HG03558 (cell line): ENCODE results near the gene C1QL3.

ENCODE experiments used
- ATAC-seq: cut with Tn5 transposase; IDR thresholded peaks from one replicate; pipeline ENCODE4 v1.9.1; 2021; ENCODE audit warnings: moderate number of reproducible peaks; ENCODE audit not compliant: unreplicated experiment; ENCODE audit errors: extremely low read depth

Gene C1QL3

DNA sequence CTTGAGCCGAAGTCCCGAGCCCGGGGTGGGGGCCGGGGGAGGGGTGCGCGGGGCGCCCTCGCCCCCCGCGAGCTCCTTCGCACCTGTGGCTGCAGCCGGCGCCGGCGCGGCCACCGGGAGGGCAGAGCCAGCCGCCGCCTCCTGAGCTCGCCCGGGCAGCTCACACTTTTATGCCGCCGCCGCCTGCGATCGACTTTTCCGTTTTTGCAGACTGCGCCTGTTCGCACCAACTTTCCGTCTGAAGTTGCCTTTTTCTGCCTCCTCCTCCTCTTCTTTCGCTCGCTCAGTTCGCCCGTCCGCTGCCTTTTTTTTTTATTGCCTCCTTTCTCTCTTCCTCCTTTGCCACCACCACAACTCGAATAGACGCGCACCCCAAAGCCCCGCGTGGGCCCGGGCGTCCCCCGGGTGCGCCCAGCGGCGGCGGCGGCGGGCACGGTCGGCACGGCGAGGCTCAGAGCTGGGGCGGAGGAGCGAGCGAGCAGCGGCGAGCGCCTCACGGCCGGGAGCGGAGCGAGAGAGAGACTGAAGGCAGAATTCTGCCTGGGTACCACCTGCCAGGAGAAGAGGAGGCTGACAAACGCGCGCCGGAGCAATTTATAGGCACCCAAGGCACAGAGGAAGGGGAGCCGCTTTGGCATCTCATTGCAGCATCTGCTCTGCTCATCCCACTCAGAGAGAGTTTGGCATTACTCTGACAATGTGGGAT, at the start of gene C1QL3:
TSS of gene C1QL3 (minus strand) at position 569 of the 706 bp plus-strand sequence. CDS start 814 bp downstream, outside the sequence.
- ATAC-seq = no peak

GRCh38 chr10:16570731-16571130, 49.1 kb upstream of the C1QL3 start:
- peak; percentile 90 for ATAC-seq

- no peak for ATAC-seq
These were observed 44.6 kb upstream of the C1QL3 start for GRCh38 chr10:16566202-16566805.

- no peak for ATAC-seq
These were observed 43.9 kb upstream of the C1QL3 start for GRCh38 chr10:16565604-16566003.

GRCh38 chr10:16562891-16563290, 41.2 kb upstream of the C1QL3 start:
- ATAC-seq = no peak

DNA sequence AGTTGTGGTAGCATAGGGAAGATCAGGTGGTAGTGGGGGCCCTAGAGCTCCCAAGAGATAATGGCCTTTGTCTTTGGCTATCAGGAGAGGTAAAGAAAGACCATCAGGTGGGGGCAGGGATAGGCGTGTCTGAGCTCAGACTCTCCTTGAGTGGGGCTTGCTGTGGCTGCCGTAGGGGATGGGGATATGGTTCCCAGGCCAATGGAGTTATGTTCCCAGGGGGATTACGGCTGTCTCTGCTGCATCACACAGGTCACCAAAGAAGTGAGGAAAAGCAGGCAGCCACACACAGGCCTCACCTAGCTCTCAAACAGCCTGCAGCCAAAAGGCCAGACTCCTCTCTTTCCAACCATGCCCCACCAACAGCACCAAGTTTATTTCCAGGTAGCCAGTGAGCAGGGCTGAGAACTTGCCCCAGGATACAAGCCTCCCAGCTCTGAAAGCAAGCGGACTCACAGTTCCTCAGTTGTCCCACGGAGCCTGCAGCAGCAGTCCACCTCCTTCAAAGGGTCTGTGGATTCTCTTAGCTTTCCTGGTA, 37.6 kb upstream of the C1QL3 start:
- no peak for ATAC-seq

DNA sequence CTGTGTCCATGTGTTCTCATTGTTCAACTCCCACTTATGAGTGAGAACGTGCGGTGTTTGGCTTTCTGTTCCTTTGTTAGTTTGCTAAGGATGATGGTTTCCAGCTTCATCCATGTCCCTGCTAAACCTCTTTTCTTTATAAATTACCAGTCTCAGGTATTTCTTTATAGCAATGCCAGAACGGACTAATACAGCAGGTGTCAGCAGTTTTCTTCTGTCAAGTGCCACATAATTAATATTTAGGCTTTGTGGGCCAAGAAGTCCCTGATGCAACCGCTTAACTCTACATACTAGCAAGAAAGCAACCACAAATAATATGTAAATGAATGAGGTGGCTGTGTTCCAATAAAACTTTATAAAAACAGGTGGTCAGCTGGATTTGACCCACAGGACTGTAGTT, 26.3 kb upstream of the C1QL3 start:
- ATAC-seq = no peak

GRCh38 chr10:16545116-16545736, 23.5 kb upstream of the C1QL3 start:
- no peak for ATAC-seq

GRCh38 chr10:16544591-16544990, 22.9 kb upstream of the C1QL3 start:
- no peak for ATAC-seq

DNA sequence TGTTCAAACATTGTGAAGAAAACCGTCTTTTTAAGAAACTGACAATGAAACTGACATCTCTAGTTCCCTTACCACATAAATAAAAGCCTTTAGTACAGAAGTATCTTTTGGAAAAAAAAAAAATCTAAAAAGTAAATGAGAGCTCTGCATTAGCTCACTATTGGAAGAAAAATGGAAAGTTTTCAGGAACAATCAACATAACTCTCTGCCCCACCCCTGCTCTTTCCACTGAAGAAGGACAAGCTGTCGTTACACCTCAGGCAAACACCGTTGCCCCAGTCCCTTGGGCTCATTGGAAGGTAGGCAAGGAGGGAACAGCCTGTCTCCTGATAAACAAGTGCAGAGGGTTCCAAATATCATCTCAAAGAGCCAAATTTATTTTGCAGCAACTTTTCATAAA, 22.4 kb upstream of the C1QL3 start:
- ATAC-seq = no peak

DNA sequence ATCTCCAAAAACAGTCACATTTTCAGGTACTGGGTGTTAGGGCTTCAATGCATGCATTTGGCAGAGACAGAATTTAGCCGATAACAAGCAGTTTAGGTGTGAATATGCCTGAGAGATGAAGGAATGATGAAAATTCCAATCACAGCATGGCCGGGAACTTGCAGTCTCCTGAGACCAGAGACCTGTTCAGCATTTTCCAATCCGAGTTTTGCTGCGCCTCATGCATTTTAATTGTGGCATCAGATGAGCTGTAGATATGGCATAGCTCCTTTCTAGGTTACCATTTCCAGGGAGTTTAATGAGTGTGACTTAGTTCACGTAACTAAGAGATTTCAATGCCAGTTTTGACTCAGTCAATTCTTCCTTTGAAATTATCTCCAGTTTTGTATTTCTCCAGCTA, 14.5 kb upstream of the C1QL3 start:
- no peak for ATAC-seq

- no peak for ATAC-seq
These were observed 8.2 kb upstream of the C1QL3 start for GRCh38 chr10:16529853-16530252.

- no peak for ATAC-seq
These were observed 5.8 kb upstream of the C1QL3 start for GRCh38 chr10:16527452-16527851.

GRCh38 chr10:16520900-16521299, 779 bp downstream of the C1QL3 start:
- ATAC-seq = no peak

DNA sequence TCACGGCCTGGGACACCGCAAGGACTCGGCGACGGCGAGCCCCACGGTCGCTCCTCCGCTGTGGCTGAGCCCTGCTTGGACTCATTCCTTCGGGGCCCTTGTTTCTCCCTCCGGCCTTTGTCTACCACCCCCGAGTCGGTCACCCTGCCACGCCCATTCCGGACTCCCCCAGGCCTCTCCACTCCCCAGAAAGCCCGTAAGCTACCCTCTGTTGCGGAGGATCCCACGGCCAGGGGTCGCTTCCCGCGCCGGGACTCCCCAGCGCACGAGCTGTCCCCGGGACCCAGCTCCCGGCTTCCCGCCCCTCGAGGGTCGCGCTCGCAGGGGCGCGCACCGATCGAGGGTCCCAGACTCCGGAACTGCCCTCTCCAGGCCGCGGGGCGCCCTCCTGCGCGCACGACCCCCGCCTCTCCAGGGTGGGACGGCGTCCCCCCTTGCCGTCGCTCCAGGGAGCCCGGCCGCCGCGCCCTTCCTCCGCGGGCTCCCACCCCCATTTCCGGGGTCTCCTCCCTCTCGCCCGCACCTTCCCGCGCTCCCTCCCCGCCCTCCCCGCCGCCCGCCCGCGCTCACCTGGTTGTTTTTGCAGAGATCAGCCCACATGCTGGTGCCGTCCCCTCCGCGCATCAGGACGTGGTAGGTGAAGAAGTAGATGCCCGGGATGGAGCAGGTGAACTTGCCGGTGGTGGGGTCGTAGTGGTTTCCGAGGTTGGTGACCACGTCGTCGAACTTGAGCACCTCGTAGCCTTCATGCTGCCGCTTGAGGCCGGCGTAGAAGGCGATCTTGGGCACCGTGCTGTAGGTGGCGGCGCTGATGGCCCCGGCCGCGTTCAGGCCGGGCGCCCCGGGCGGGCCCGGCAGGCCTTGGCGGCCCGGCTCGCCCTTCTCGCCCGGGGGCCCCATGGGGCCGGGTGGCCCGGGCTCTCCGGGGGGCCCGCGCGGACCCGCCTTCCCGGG, 1.5 kb downstream of the C1QL3 start:
- ATAC-seq = no peak

GRCh38 chr10:16519250-16519907, 2.3 kb downstream of the C1QL3 start:
- ATAC-seq = no peak

- no peak for ATAC-seq
These were observed 2.9 kb downstream of the C1QL3 start for GRCh38 chr10:16518822-16519221.

DNA sequence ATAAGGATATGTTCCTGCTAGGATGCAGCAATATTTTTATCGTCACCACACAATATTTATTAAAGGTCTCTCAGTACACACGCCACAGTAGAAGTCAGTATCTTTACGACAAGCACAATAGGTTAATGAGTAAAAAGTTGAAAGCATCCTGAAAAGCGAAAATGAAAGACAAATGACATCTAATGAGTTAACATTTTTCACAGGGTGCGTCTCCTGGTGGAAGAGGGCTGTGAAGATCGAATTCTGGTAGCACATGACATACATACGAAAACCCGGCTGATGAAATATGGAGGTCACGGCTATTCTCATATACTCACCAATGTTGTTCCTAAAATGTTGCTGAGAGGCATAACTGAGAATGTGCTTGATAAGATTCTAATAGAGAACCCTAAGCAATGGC, 10.8 kb downstream of the C1QL3 start:
- no peak for ATAC-seq

DNA sequence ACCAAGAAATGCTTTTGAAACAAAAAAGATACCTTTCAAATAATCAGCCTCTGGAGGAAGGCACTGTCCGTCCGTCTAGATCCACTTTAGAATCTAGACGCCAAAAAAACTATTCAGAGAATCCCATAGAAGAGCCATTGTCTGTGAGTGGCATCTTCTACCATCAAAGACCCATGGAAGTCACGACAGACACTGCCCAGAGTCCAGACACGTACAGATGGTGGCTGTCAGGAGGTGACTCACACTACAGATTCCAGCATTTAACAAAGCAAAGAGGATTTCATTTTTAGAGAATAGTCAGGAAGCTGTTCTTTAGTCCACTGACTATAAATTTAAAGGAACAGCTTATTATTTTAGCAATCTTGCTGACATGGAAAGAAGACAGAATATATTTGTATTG, 11.7 kb downstream of the C1QL3 start:
- ATAC-seq = no peak

DNA sequence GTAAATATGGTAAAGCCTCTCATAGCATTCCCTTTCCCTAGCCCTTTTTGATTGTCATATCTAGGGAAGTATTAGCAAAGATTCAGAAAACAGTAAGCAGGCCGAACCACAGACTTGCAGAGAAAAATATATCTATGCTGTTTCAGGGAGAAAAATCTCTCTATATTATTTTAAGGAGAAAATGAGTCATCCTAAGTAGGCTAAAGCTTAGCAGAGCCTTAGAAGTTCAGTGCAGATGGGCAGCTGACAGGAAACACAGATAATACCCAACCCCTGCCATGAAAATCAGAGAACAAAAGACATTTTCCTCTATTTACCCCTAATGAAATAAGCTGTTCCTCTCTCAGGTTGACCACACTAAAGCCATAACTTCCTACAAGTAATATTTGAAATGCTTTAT, 16.5 kb downstream of the C1QL3 start:
- ATAC-seq = no peak
